Measurements from ENCODE around the gene GSDMA. TPM values are rescaled to one million over a fixed set of nuclear protein-coding genes. Genes with fewer than 3 reads are reported as not detected.

The GSDMA gene
- polyA plus RNA-seq, 3 donors, result not detected

GRCh38 chr17:39937447-39937846, 25.4 kb upstream of the GSDMA start:
- H3K27ac ChIP-seq (ENCODE audit: low read depth in 1 of 2, low read length in 2 of 2), result no peak overlapping the region
- no peak for DNase-seq
- H3K4me3 ChIP-seq (replicated peaks in 1 of 3; ENCODE audit: low read depth in 2 of 3, low read length in 3 of 3), result no peak overlapping the region
- H3K36me3 ChIP-seq (replicated peaks in 1 of 2; ENCODE audit: control insufficient read depth in 1 of 2, insufficient read depth in 2 of 2, low read length in 2 of 2), result no peaks in the 10 kb centered on the region
- WGBS (ENCODE audit: insufficient coverage), result 90% methylated on average over 2 of the region's 3 CpGs
- H3K4me1 ChIP-seq (ENCODE audit: control insufficient read depth in 1 of 2, insufficient read depth in 2 of 2, low read length in 2 of 2), result no peaks in the 10 kb centered on the region
- intact Hi-C loops (cut with micrococcal nuclease), result no loop called here
- H3K27me3 ChIP-seq (ENCODE audit: control insufficient read depth in 2 of 2, insufficient read depth in 2 of 2, low read length in 2 of 2), result no peaks in the 10 kb centered on the region
- Mint-ChIP-seq H3K4me3 (no peak overlapping the region), H3K9me3 (no peaks in the 10 kb centered on the region), H3K4me1 (peaks cover 2% of the 10 kb centered on the region), H3K27ac (no peak overlapping the region), H3K36me3 (no peaks in the 10 kb centered on the region), H3K27me3 (ENCODE audit: low read depth in 3 of 3) (peaks cover 2 to 4% (median 2%) of the 10 kb centered on the region in 3 donors)
- H2AFZ ChIP-seq (ENCODE audit: insufficient read depth, low read depth, low read length, poor library complexity, severe bottlenecking), result no peak overlapping the region
- no peaks in the 10 kb centered on the region for H4K20me1 ChIP-seq (ENCODE audit: insufficient read depth, low read length)
- H3K79me2 ChIP-seq (ENCODE audit: insufficient read depth, low read length), result no peaks in the 10 kb centered on the region
- H3K4me2 ChIP-seq (replicated peaks; ENCODE audit: extremely low read depth, low read length, poor library complexity, severe bottlenecking), result no peak overlapping the region
- H3K9me3 ChIP-seq (replicated peaks in 1 of 2; ENCODE audit: control insufficient read depth in 1 of 2, insufficient read depth in 1 of 2, low read length in 2 of 2), result no peaks in the 10 kb centered on the region
- TF ChIP-seq CTCF (IDR thresholded peaks at IDR 0.05), result no peak
- no peak overlapping the region for H3K9ac ChIP-seq (ENCODE audit: insufficient read depth, low read length, poor library complexity, severe bottlenecking)

- Mint-ChIP-seq H3K27me3 (ENCODE audit: low read depth in 3 of 3) (peaks cover 2 to 4% (median 2%) of the 10 kb centered on the region in 3 donors), H3K4me1 (peaks cover 2% of the 10 kb centered on the region), H3K9me3 (no peaks in the 10 kb centered on the region), H3K36me3 (no peaks in the 10 kb centered on the region), H3K4me3 (no peak overlapping the region), H3K27ac (no peak overlapping the region)
- DNase-seq, result no peak
- Histone ChIP-seq H4K20me1 (ENCODE audit: insufficient read depth, low read length) (no peaks in the 10 kb centered on the region), H3K27me3 (ENCODE audit: control insufficient read depth in 2 of 2, insufficient read depth in 2 of 2, low read length in 2 of 2) (no peaks in the 10 kb centered on the region), H3K79me2 (ENCODE audit: insufficient read depth, low read length) (no peaks in the 10 kb centered on the region), H3K27ac (ENCODE audit: low read depth in 1 of 2, low read length in 2 of 2) (no peak overlapping the region), H3K9me3 (replicated peaks in 1 of 2; ENCODE audit: control insufficient read depth in 1 of 2, insufficient read depth in 1 of 2, low read length in 2 of 2) (no peaks in the 10 kb centered on the region), H3K4me2 (replicated peaks; ENCODE audit: extremely low read depth, low read length, poor library complexity, severe bottlenecking) (no peak overlapping the region), H3K36me3 (replicated peaks in 1 of 2; ENCODE audit: control insufficient read depth in 1 of 2, insufficient read depth in 2 of 2, low read length in 2 of 2) (no peaks in the 10 kb centered on the region), H3K9ac (ENCODE audit: insufficient read depth, low read length, poor library complexity, severe bottlenecking) (no peak overlapping the region), H3K4me1 (ENCODE audit: control insufficient read depth in 1 of 2, insufficient read depth in 2 of 2, low read length in 2 of 2) (no peaks in the 10 kb centered on the region), H3K4me3 (replicated peaks in 1 of 3; ENCODE audit: low read depth in 2 of 3, low read length in 3 of 3) (no peak overlapping the region), H2AFZ (ENCODE audit: insufficient read depth, low read depth, low read length, poor library complexity, severe bottlenecking) (no peak overlapping the region)
- intact Hi-C loops (cut with micrococcal nuclease), result no loop called here
- TF ChIP-seq CTCF (IDR thresholded peaks at IDR 0.05), result no peak
- 86% methylated on average over 1 of the region's 8 CpGs for WGBS (ENCODE audit: insufficient coverage)
Measured at GRCh38 chr17:39938140-39938869, 24.5 kb upstream of the GSDMA start.

Data from CD14-positive monocyte (primary cell).